BE2C (cell line): ENCODE data around the gene TJP1.
"Not testable (repeated sequence)": the region's sequence is repeated elsewhere in the genome, so short reads cannot be mapped to it uniquely, and the experiment has no call there.

Experiments
- DNase-seq: peaks from one replicate; pipeline ENCODE4 v3.0.0-alpha.2; 2020
- H3K27me3 ChIP-seq: fragments of 250-450 bp; sonication (Bioruptor Pico); 2 replicates; pipeline ENCODE4 v1.5.1; 2020; ENCODE audit warnings: mild to moderate bottlenecking
- H3K36me3 ChIP-seq: fragments of 250-450 bp; sonication (Bioruptor Pico); 2 replicates; pipeline ENCODE4 v1.5.1; 2020; ENCODE audit warnings: mild to moderate bottlenecking
- H3K4me1 ChIP-seq: fragments of 250-450 bp; sonication (Bioruptor Pico); 2 replicates; pipeline ENCODE4 v1.5.1; 2020
- H3K4me3 ChIP-seq: 2 replicates; pipeline ENCODE4 v1.5.1; 2011; ENCODE audit warnings: low read depth, low read length
- H3K9me3 ChIP-seq: fragments of 250-450 bp; sonication (Bioruptor Pico); 2 replicates; pipeline ENCODE4 v1.5.1; 2020
- TF ChIP-seq, protein P1 (sequence below): IDR thresholded peaks from 2 replicates; pipeline ENCODE4 v1.5.1; 2012; ENCODE audit warnings: mild to moderate bottlenecking, low read depth, low read length

TJP1 gene

GRCh38 chr15:29736012-29736743 lies 86.1 kb downstream of the TJP1 start:
- Histone ChIP-seq H3K4me3 (no peak overlapping the region), H3K4me1 (no peaks in the 10 kb centered on the region), H3K36me3 (peaks cover 3% of the 10 kb centered on the region), H3K27me3 (no peaks in the 10 kb centered on the region), H3K9me3 (no peaks in the 10 kb centered on the region)
- DNase-seq: no peak
- TF ChIP-seq, protein P1, sequence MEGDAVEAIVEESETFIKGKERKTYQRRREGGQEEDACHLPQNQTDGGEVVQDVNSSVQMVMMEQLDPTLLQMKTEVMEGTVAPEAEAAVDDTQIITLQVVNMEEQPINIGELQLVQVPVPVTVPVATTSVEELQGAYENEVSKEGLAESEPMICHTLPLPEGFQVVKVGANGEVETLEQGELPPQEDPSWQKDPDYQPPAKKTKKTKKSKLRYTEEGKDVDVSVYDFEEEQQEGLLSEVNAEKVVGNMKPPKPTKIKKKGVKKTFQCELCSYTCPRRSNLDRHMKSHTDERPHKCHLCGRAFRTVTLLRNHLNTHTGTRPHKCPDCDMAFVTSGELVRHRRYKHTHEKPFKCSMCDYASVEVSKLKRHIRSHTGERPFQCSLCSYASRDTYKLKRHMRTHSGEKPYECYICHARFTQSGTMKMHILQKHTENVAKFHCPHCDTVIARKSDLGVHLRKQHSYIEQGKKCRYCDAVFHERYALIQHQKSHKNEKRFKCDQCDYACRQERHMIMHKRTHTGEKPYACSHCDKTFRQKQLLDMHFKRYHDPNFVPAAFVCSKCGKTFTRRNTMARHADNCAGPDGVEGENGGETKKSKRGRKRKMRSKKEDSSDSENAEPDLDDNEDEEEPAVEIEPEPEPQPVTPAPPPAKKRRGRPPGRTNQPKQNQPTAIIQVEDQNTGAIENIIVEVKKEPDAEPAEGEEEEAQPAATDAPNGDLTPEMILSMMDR: no peak

GRCh38 chr15:29734917-29735572 lies 87.2 kb downstream of the TJP1 start:
- peaks cover 3% of the 10 kb centered on the region for H3K36me3 ChIP-seq
- H3K9me3 ChIP-seq: no peaks in the 10 kb centered on the region
- no peaks in the 10 kb centered on the region for H3K27me3 ChIP-seq
- no peak overlapping the region for H3K4me3 ChIP-seq
- DNase-seq: no peak
- TF ChIP-seq, protein P1: no peak
- H3K4me1 ChIP-seq: no peaks in the 10 kb centered on the region

- no peaks in the 10 kb centered on the region for H3K4me1 ChIP-seq
- H3K36me3 ChIP-seq: peaks cover 3% of the 10 kb centered on the region
- H3K27me3 ChIP-seq: no peaks in the 10 kb centered on the region
- TF ChIP-seq, protein P1: no peak
- no peaks in the 10 kb centered on the region for H3K9me3 ChIP-seq
- DNase-seq: no peak
- H3K4me3 ChIP-seq: no peak overlapping the region
These were observed 90.4 kb downstream of the TJP1 start for GRCh38 chr15:29731865-29732264.

GRCh38 chr15:29730471-29730870 lies 91.8 kb downstream of the TJP1 start:
- not testable (repeated sequence) for H3K36me3 ChIP-seq, H3K4me3 ChIP-seq, H3K27me3 ChIP-seq, H3K9me3 ChIP-seq, H3K4me1 ChIP-seq, DNase-seq

DNA sequence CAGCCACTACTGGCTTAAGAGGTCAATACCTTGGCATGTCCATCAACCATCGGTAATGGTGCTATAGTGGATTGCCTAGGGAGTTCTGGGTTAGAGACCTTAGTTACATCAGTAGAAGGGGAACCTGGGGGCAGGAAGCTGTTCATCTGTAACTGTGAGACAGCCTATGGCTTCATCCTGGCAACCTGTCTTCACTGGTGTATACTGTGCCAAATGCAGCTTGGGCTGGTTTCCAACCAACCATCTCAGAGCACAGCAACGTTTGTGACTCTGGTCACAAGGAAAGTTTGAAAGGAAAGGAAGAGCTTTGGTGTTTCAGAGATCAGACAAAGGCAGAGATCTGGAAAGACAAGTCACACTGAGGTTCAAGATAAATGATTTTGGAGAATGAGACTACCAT lies 93.8 kb downstream of the TJP1 start:
- Histone ChIP-seq H3K4me1 (no peaks in the 10 kb centered on the region), H3K36me3 (no peaks in the 10 kb centered on the region; the same call in 1 of the 2 replicates), H3K4me3 (no peak overlapping the region), H3K9me3 (no peaks in the 10 kb centered on the region), H3K27me3 (no peaks in the 10 kb centered on the region)
- no peak for DNase-seq
- TF ChIP-seq, protein P1: no peak

- Histone ChIP-seq H3K4me3 (no peak overlapping the region), H3K4me1 (no peaks in the 10 kb centered on the region), H3K9me3 (no peaks in the 10 kb centered on the region), H3K36me3 (peaks cover 2% of the 10 kb centered on the region), H3K27me3 (no peaks in the 10 kb centered on the region)
- DNase-seq: no peak
- TF ChIP-seq, protein P1: no peak
These were observed 94.4 kb downstream of the TJP1 start for GRCh38 chr15:29727871-29728270.
